ENCODE results near the gene SMAP2. TPM values are rescaled to one million over a fixed set of nuclear protein-coding genes. Genes with fewer than 3 reads are reported as not detected.
A peak's percentile ranks its signal among the peaks of the same experiment; 100 is the strongest.

SMAP2 gene
- polyA plus RNA-seq, 6 donors from 2014 or later: 480 to 946 (median 649) TPM

- peak overlapping the region in 7 of 8 donors; percentile 17 to 68 (median 58) for H3K4me3 Mint-ChIP-seq
These were observed 21.4 kb upstream of the SMAP2 start for GRCh38 chr1:40352126-40352525.

DNA sequence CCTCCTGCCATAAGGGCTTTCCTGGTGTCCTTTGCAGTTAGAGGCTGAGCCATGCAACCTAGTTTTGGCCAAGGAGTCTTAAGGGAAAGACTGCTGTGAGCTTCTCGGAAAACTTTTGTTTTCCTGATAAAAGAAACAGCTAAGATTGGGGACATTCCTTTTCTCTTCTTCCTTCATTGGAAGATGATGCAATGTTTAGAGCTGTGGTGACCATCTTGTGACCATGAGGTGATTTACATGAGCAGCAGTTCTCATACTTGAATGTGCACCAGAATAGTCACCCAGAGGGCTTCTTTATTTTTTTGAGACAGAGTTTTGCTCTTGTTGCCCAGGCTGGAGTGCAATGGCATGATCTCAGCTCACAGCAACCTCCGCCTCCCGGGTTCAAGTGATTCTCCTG is 20.4 kb upstream of the SMAP2 start:
- no peaks in the 10 kb centered on the region for H3K36me3 Mint-ChIP-seq
- peaks cover 44 to 66% (median 59%) of the 10 kb centered on the region in 3 donors for H3K4me1 Mint-ChIP-seq
- no peak for ATAC-seq (ENCODE audit: low read depth in 2 of 2)
- peaks cover 0 to 2% (median 0%) of the 10 kb centered on the region in 7 donors for H3K9me3 Mint-ChIP-seq
- peak overlapping the region in 5 of 6 donors; percentile 9 to 89 (median 68) for H3K27ac Mint-ChIP-seq
- H3K4me3 Mint-ChIP-seq: peak overlapping the region in 3 of 8 donors; percentile 25 to 67 (median 36)
- DNase-seq: no peak
- no peaks in the 10 kb centered on the region for H3K27me3 Mint-ChIP-seq

More at GRCh38 chr1:40352126-40352525, 21.4 kb upstream of the SMAP2 start:
- Mint-ChIP-seq H3K27me3 (no peaks in the 10 kb centered on the region), H3K9me3 (no peaks in the 10 kb centered on the region), H3K4me1 (peaks cover 44 to 69% (median 57%) of the 10 kb centered on the region in 3 donors), H3K27ac (peak overlapping the region in 5 of 6 donors; percentile 32 to 91 (median 69)), H3K36me3 (no peaks in the 10 kb centered on the region)
- ATAC-seq (ENCODE audit: low read depth in 2 of 2) (peak; percentile 95 to 96), DNase-seq (peak; percentile 42)

DNA sequence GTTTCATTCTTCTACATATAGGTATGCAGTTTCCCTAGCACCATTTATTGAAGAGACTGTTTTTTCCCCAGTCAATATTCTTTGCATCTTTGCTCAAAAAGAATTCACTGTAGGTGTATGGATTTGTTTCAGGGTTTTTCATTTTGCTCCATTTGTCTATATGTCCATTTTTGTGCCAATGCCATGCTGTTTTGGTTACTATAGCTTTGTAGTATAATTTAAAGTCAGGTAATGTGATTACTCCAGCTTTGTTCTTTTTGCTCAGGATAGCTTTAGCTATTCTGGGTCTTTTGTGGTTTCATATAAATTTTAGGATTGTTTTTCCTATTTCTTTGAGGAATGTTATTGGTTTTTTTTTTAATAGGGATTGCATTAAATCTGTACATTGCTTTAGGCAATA is 15.9 kb upstream of the SMAP2 start:
- DNase-seq (no peak), ATAC-seq (ENCODE audit: low read depth in 2 of 2) (no peak)
- Mint-ChIP-seq H3K4me1 (peaks cover 30 to 42% (median 37%) of the 10 kb centered on the region in 3 donors), H3K4me3 (no peak overlapping the region), H3K27ac (no peak overlapping the region), H3K27me3 (no peaks in the 10 kb centered on the region), H3K9me3 (peaks cover 0 to 15% (median 8%) of the 10 kb centered on the region in 7 donors), H3K36me3 (peaks cover 5 to 8% of the 10 kb centered on the region in 2 donors)

GRCh38 chr1:40360631-40361030 is 12.9 kb upstream of the SMAP2 start:
- peaks cover 0 to 15% (median 8%) of the 10 kb centered on the region in 7 donors for H3K9me3 Mint-ChIP-seq
- DNase-seq (no peak), ATAC-seq (ENCODE audit: low read depth in 2 of 2) (no peak)
- H3K27me3 Mint-ChIP-seq: no peaks in the 10 kb centered on the region
- peaks cover 5 to 8% of the 10 kb centered on the region in 2 donors for H3K36me3 Mint-ChIP-seq
- peaks cover 31 to 36% (median 33%) of the 10 kb centered on the region in 3 donors for H3K4me1 Mint-ChIP-seq
- peak overlapping the region in 1 of 8 donors; percentile 9 for H3K4me3 Mint-ChIP-seq
- H3K27ac Mint-ChIP-seq: no peak overlapping the region

DNA sequence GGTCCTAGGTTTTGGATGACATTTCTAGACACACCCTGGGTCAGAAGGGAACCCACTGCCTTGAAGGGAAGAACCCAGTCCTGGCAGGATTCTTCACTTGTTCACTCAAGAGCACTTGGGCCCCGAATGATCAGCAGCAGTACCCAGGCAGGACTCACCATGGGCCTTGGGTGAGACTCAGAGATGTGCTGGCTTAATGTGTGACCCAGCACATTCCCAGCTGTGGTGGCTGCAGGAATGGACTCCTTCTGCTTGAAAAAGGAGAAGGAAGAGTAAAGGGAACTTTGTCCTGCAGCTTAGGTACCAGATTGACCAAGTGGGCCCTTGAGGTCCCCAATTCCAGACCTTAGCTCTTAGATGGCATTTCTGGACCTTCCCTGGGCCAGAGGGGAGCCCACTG is 12.3 kb upstream of the SMAP2 start:
- Mint-ChIP-seq H3K4me3 (no peak overlapping the region), H3K4me1 (peaks cover 25 to 30% (median 27%) of the 10 kb centered on the region in 3 donors), H3K9me3 (peaks cover 0 to 15% (median 8%) of the 10 kb centered on the region in 7 donors), H3K36me3 (peaks cover 5 to 8% of the 10 kb centered on the region in 2 donors), H3K27ac (no peak overlapping the region), H3K27me3 (no peaks in the 10 kb centered on the region)
- ATAC-seq (ENCODE audit: low read depth in 2 of 2) (no peak), DNase-seq (no peak)

- H3K4me3 Mint-ChIP-seq: no peak overlapping the region
- H3K27ac Mint-ChIP-seq: peak overlapping the region in 2 of 6 donors; percentile 4 to 42
- peaks cover 5 to 8% of the 10 kb centered on the region in 2 donors for H3K36me3 Mint-ChIP-seq
- H3K27me3 Mint-ChIP-seq: no peaks in the 10 kb centered on the region
- DNase-seq (no peak), ATAC-seq (ENCODE audit: low read depth in 2 of 2) (no peak)
- H3K9me3 Mint-ChIP-seq: peaks cover 0 to 15% (median 8%) of the 10 kb centered on the region in 7 donors
- peaks cover 21 to 26% (median 23%) of the 10 kb centered on the region in 3 donors for H3K4me1 Mint-ChIP-seq
These were observed 11.9 kb upstream of the SMAP2 start for GRCh38 chr1:40361637-40362036.

DNA sequence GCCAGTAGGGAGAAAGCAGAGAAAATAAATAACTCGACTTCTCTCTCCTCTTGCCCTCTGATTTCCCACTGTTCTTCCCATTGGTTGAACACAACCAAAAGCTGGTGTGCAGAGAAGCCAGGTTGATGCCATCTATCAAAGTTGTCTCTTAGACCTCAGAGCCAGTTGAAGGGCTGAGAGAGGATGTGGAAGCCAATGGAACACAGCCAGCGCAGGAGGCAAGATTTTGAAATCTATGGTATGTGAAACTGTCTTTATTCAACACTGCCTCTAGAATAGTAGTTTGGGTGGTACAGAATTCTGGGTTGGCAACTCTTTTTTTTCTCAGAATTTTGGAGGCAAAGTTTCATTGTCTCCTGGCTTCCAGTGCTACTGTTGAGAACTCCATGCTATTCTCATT is 11.3 kb upstream of the SMAP2 start:
- Mint-ChIP-seq H3K9me3 (peaks cover 0 to 15% (median 8%) of the 10 kb centered on the region in 7 donors), H3K27ac (no peak overlapping the region), H3K4me1 (peaks cover 19 to 20% (median 19%) of the 10 kb centered on the region in 3 donors), H3K4me3 (no peak overlapping the region), H3K27me3 (no peaks in the 10 kb centered on the region), H3K36me3 (peaks cover 5 to 8% of the 10 kb centered on the region in 2 donors)
- no peak for DNase-seq
- no peak for ATAC-seq (ENCODE audit: low read depth in 2 of 2)

GRCh38 chr1:40362699-40363098 is 10.8 kb upstream of the SMAP2 start:
- Mint-ChIP-seq H3K36me3 (peaks cover 5 to 8% of the 10 kb centered on the region in 2 donors), H3K4me1 (peaks cover 19 to 20% (median 19%) of the 10 kb centered on the region in 3 donors), H3K4me3 (no peak overlapping the region), H3K27me3 (no peaks in the 10 kb centered on the region), H3K27ac (peak overlapping the region in 1 of 6 donors; percentile 77), H3K9me3 (peaks cover 0 to 15% (median 8%) of the 10 kb centered on the region in 7 donors)
- DNase-seq (no peak), ATAC-seq (ENCODE audit: low read depth in 2 of 2) (no peak)

DNA sequence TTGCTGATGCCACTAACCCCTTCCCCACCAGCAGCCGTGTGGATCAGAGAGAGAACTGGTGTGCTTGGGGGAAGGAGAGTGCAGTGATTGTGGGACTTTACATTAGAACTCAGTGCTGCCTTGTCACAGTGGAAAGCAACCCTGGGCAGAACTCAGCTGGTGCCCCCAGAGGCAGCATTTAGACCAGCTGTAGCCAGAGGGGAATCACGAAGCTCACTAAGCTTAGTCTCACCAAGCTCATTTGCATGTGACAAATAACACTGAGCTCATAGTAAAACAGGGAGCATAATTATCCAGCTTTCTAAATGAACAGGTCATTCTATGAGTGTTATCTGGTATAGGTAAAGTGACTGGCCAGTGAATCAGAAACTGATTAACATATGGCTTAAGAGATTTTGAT is 9.8 kb upstream of the SMAP2 start:
- Mint-ChIP-seq H3K27me3 (no peaks in the 10 kb centered on the region), H3K9me3 (peaks cover 0 to 9% (median 6%) of the 10 kb centered on the region in 7 donors)
- peak; percentile 100 for ATAC-seq (ENCODE audit: low read depth in 2 of 2)

GRCh38 chr1:40371707-40372258 is 1.7 kb upstream of the SMAP2 start:
- H3K4me3 Mint-ChIP-seq: peak overlapping the region in 4 of 8 donors; percentile 9 to 99 (median 22)
- H3K36me3 Mint-ChIP-seq: peaks cover 12 to 15% of the 10 kb centered on the region in 2 donors
- ATAC-seq (ENCODE audit: low read depth in 2 of 2) (no peak), DNase-seq (no peak)
- peaks cover 0 to 5% (median 0%) of the 10 kb centered on the region in 3 donors for H3K27me3 Mint-ChIP-seq
- H3K4me1 Mint-ChIP-seq: peaks cover 29 to 42% (median 30%) of the 10 kb centered on the region in 3 donors
- H3K27ac Mint-ChIP-seq: peak overlapping the region in 4 of 6 donors; percentile 10 to 98 (median 64)
- peaks cover 0 to 6% (median 0%) of the 10 kb centered on the region in 7 donors for H3K9me3 Mint-ChIP-seq

More for the DNA sequence above, 9.8 kb upstream of the SMAP2 start:
- peaks cover 19 to 20% (median 19%) of the 10 kb centered on the region in 3 donors for H3K4me1 Mint-ChIP-seq
- H3K36me3 Mint-ChIP-seq: peaks cover 5 to 8% of the 10 kb centered on the region in 2 donors
- no peak overlapping the region for H3K4me3 Mint-ChIP-seq
- H3K27ac Mint-ChIP-seq: peak overlapping the region in 4 of 6 donors; percentile 4 to 83 (median 70)
- peak; percentile 43 for DNase-seq

DNA sequence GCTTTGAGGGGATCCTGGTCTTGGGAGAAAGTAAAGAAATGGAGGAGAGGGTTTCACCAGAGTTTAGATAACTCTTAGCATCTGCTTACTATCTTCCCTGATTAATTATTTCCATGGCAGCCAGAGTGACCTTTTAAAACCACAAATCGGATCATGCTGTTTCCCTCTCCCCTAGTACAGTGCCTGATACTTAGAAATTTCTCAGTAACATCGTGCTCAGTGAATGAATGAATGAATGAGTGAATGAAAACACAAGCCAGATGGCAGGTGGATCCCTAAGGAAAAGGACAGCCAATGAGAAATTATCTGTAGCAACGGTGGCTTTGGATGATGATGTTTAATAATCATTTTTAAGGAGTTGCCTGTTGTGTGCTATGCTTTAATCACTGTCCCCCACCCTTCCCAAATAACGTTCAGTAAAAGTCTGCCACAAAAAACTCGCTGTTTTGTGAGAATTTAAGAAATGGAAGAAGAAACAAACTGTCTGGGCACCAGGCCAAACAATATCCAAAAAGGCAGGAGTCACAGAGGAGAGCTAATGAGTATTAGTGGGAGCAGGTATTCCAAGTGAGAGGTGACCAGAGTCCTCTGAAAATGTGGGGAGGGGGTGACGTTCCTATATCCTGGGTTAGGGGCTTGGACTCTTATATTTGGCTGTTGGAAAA is 737 bp upstream of the SMAP2 start:
- H3K36me3 Mint-ChIP-seq: peaks cover 12 to 21% of the 10 kb centered on the region in 2 donors
- peaks cover 0 to 6% (median 0%) of the 10 kb centered on the region in 7 donors for H3K9me3 Mint-ChIP-seq
- H3K27ac Mint-ChIP-seq: peak overlapping the region; percentile 73 to 98 (median 92)
- ATAC-seq (ENCODE audit: low read depth in 2 of 2): no peak
- DNase-seq: no peak
- H3K27me3 Mint-ChIP-seq: peaks cover 0 to 5% (median 0%) of the 10 kb centered on the region in 3 donors
- H3K4me1 Mint-ChIP-seq: peaks cover 35 to 52% (median 39%) of the 10 kb centered on the region in 3 donors
- peak overlapping the region; percentile 81 to 99 (median 95) for H3K4me3 Mint-ChIP-seq

DNA sequence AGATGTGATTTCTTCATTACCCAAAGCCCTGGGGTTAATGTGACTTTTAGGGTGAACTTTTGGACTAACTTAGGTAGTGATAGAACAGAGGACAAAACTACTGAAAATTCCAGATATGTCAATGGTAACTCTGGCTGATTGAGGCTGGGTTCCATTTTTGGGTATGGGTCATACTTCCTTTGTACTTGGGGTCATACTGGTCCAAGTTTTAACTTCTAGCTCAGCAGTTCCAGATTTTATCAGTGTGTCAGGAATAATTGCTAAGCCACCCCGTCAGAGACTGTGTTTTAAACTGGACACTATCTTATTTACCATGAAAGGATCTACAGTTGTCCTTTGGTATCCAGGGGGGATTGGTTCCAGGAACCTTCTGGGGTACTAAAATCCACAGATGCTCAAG is 4.0 kb downstream of the SMAP2 start:
- ATAC-seq (ENCODE audit: low read depth in 2 of 2) (no peak), DNase-seq (no peak)
- Mint-ChIP-seq H3K9me3 (peaks cover 0 to 6% (median 0%) of the 10 kb centered on the region in 7 donors), H3K4me3 (peak overlapping the region; percentile 15 to 99 (median 90)), H3K27ac (peak overlapping the region in 5 of 6 donors; percentile 49 to 98 (median 68)), H3K4me1 (peaks cover 53 to 85% (median 71%) of the 10 kb centered on the region in 3 donors), H3K36me3 (peaks cover 12 to 28% of the 10 kb centered on the region in 2 donors), H3K27me3 (peaks cover 0 to 5% (median 0%) of the 10 kb centered on the region in 3 donors)

- peak overlapping the region in 4 of 6 donors; percentile 86 to 98 (median 96) for H3K27ac Mint-ChIP-seq
- ATAC-seq (ENCODE audit: low read depth in 2 of 2) (no peak), DNase-seq (no peak)
- H3K9me3 Mint-ChIP-seq: no peaks in the 10 kb centered on the region
- peaks cover 16 to 29% of the 10 kb centered on the region in 2 donors for H3K36me3 Mint-ChIP-seq
- no peaks in the 10 kb centered on the region for H3K27me3 Mint-ChIP-seq
- H3K4me3 Mint-ChIP-seq: peak overlapping the region; percentile 74 to 99 (median 86)
- peaks cover 53 to 96% (median 75%) of the 10 kb centered on the region in 3 donors for H3K4me1 Mint-ChIP-seq
These were observed 6.4 kb downstream of the SMAP2 start for GRCh38 chr1:40379785-40380452.
